ENCODE measurements around the gene TBX4. TPM values are rescaled to one million over a fixed set of nuclear protein-coding genes. Genes with fewer than 3 reads are reported as not detected.

Gene TBX4
- not detected in 2 replicates for total RNA-seq

GRCh38 chr17:61452301-61453290 is at the start of gene TBX4:
TBX4 (plus strand) TSS chr17:61452422; CDS start chr17:61456491, 4,069 bp downstream.

Other genes with a start within 250 kb of the TBX4 start
- under 0.01 TPM in 1 of 2 replicates, not detected in the other for gene TBX2, start 52.6 kb upstream of the TBX4 start, total RNA-seq
- gene NACA2, start 138.8 kb downstream of the TBX4 start, total RNA-seq, result not detected in 2 replicates

Data from placental epithelial cell (primary cell).